HepG2 (cell line): ENCODE results near the gene PCGF2. TPM values are rescaled to one million over a fixed set of nuclear protein-coding genes. Genes with fewer than 3 reads are reported as not detected.
A peak's percentile ranks its signal among the peaks of the same experiment; 100 is the strongest.

ENCODE experiments used
- AHDC1 ChIP-seq: sonication (generic); formaldehyde crosslinking; IDR thresholded peaks from 2 replicates; pipeline ENCODE4 v1.5.1; 2020; ENCODE audit warnings: mild to moderate bottlenecking, missing genetic modification reagents, borderline replicate concordance
- ATF4 ChIP-seq, 2 experiments: fragments of 450-650 bp in 1 of 2; sonication (generic) in 1 of 2; formaldehyde crosslinking; IDR thresholded peaks; 2 replicates each; pipeline versions ENCODE4 v1.5.0 to v1.8.0; 2020 to 2022; ENCODE audit warnings: mild to moderate bottlenecking in 1 of 2, missing genetic modification reagents in 1 of 2
- ATF5 ChIP-seq: sonication (generic); formaldehyde crosslinking; IDR thresholded peaks from 2 replicates; pipeline ENCODE4 v1.4.0; 2020; ENCODE audit warnings: mild to moderate bottlenecking, low read depth, missing genetic modification reagents
- ATM ChIP-seq: fragments of 450-650 bp; IDR thresholded peaks from 2 replicates; pipeline ENCODE4 v1.7.1; 2017; ENCODE audit warnings: mild to moderate bottlenecking, borderline replicate concordance
- CBX5 ChIP-seq: sonication (generic); formaldehyde crosslinking; IDR thresholded peaks from 2 replicates; pipeline ENCODE4 v1.4.0; 2020; ENCODE audit warnings: missing genetic modification reagents, borderline replicate concordance
- DR1 ChIP-seq: sonication (generic); formaldehyde crosslinking; IDR thresholded peaks from 2 replicates; pipeline ENCODE4 v1.8.0; 2021; ENCODE audit warnings: mild to moderate bottlenecking, missing genetic modification reagents, inconsistent platforms
- DRAP1 ChIP-seq: IDR thresholded peaks from 2 replicates; pipeline ENCODE4 v1.6.1; 2016; ENCODE audit warnings: missing genetic modification reagents, missing compliant biosample characterization
- GLMP ChIP-seq: sonication (generic); formaldehyde crosslinking; IDR thresholded peaks from 2 replicates; pipeline ENCODE4 v1.9.0; 2021; ENCODE audit warnings: missing genetic modification reagents, mild to moderate bottlenecking, borderline replicate concordance
- HBP1 ChIP-seq: IDR thresholded peaks from 2 replicates; pipeline ENCODE4 v1.6.1; 2016; ENCODE audit warnings: low read depth, control low read depth
- KLF15 ChIP-seq: sonication (generic); formaldehyde crosslinking; IDR thresholded peaks from 2 replicates; pipeline ENCODE4 v1.8.1; 2023; ENCODE audit warnings: borderline replicate concordance, mild to moderate bottlenecking, inconsistent platforms, missing genetic modification reagents, mixed read lengths
- MAFF ChIP-seq: IDR thresholded peaks from 2 replicates; pipeline ENCODE4 v1.6.1; 2011; ENCODE audit warnings: low read depth, low read length, improper control_type of control experiment
- RXRB ChIP-seq: IDR thresholded peaks from 2 replicates; pipeline ENCODE4 v1.6.1; 2016; ENCODE audit warnings: borderline replicate concordance, missing genetic modification reagents, missing compliant biosample characterization
- ZBTB7A ChIP-seq: sonication (generic); formaldehyde crosslinking; IDR thresholded peaks from 2 replicates; pipeline ENCODE4 v1.8.0; 2022; ENCODE audit warnings: mild to moderate bottlenecking, missing genetic modification reagents
- ZEB1 ChIP-seq: IDR thresholded peaks from 2 replicates; pipeline ENCODE4 v1.6.1; 2012; ENCODE audit warnings: mild to moderate bottlenecking, low read depth, inconsistent platforms; ENCODE audit not compliant: insufficient replicate concordance
- ZFP36 ChIP-seq: fragments of 150-350 bp; IDR thresholded peaks from 2 replicates; pipeline ENCODE4 v1.6.1; 2018; ENCODE audit warnings: borderline replicate concordance, low read length, low read depth; ENCODE audit not compliant: partially characterized antibody
- ZIK1 ChIP-seq: sonication (generic); formaldehyde crosslinking; IDR thresholded peaks from 2 replicates; pipeline ENCODE4 v1.5.0; 2020; ENCODE audit warnings: mild to moderate bottlenecking, low read depth, missing genetic modification reagents, borderline replicate concordance
- ZNF225 ChIP-seq: sonication (generic); formaldehyde crosslinking; IDR thresholded peaks from 2 replicates; pipeline ENCODE4 v1.4.0; 2020; ENCODE audit warnings: mild to moderate bottlenecking, missing genetic modification reagents
- ZNF577 ChIP-seq: sonication (generic); formaldehyde crosslinking; IDR thresholded peaks from 2 replicates; pipeline ENCODE4 v1.4.0; 2020; ENCODE audit warnings: mild to moderate bottlenecking, low read depth, missing genetic modification reagents, borderline replicate concordance
- ZNF878 ChIP-seq: sonication (generic); formaldehyde crosslinking; IDR thresholded peaks from 2 replicates; pipeline ENCODE4 v1.8.1; 2023; ENCODE audit warnings: mild to moderate bottlenecking, missing genetic modification reagents, moderate library complexity
- polyA plus RNA-seq, 8 experiments: library from polyadenylated mRNA; depleted of rRNA in 3 of 8; stranded (reverse) in 7 of 8; unstranded in 1 of 8; fragments of >200 nt; fragmentation: Illumina TruSeq in 4 of 8; extraction: Trizol in 4 of 8; gene quantifications; 2 replicates each; pipeline versions ENCODE4 v1.2.1 to v1.2.3, GENCODE V29; 2011 to 2016; ENCODE audit warnings: low read depth in 4 of 8, missing spikeins in 1 of 8, mixed read lengths in 1 of 8; ENCODE audit not compliant: insufficient read depth in 1 of 8
- total RNA-seq, 5 experiments: library from RNA; depleted of rRNA; stranded (reverse); fragments of >200 nt; fragmentation: Illumina TruSeq; extraction: Trizol; gene quantifications; 2 replicates each; pipeline ENCODE4 v1.2.3, GENCODE V29; 2016; ENCODE audit warnings: low read depth in 1 of 5

The PCGF2 gene
- total and polyA plus RNA-seq, 2 of the 13 experiments (the other 11 are each of a cell fraction or from before 2014, with no cell fraction given) = 11.6 to 29.4 TPM

- TF ChIP-seq MAFF = no peak
- peak; percentile 85 for TF ChIP-seq ZBTB7A (CRISPR knock-in tag)
- no peak for TF ChIP-seq ZNF225 (CRISPR knock-in tag)
- no peak for TF ChIP-seq ZEB1
- TF ChIP-seq ZFP36 = no peak
- no peak for TF ChIP-seq ATF4 (CRISPR knock-in tag; IDR thresholded peaks at IDR 0.05)
- TF ChIP-seq CBX5 (CRISPR knock-in tag) = no peak
- TF ChIP-seq DRAP1 = no peak
- TF ChIP-seq ATM = no peak
- TF ChIP-seq DR1 (CRISPR knock-in tag) = no peak
- no peak for TF ChIP-seq ZIK1
- TF ChIP-seq ATF5 (CRISPR knock-in tag) = no peak
- TF ChIP-seq HBP1 = no peak
- TF ChIP-seq ZNF577 (CRISPR knock-in tag) = no peak
- TF ChIP-seq GLMP (CRISPR knock-in tag) = no peak
- no peak; the same call in 1 of the 2 replicates for TF ChIP-seq KLF15 (CRISPR knock-in tag)
- TF ChIP-seq RXRB = 0 out of 2 replicates have a peak, but pooled peaks have one; percentile 3
- TF ChIP-seq ZNF878 (CRISPR knock-in tag) = no peak
- no peak for TF ChIP-seq AHDC1 (CRISPR knock-in tag)
Observed at GRCh38 chr17:38729886-38730525, 18.1 kb downstream of the PCGF2 start, which contains the start of gene CISD3 (continued).
